ENCODE measurements around the gene VRTN.

VRTN gene

DNA sequence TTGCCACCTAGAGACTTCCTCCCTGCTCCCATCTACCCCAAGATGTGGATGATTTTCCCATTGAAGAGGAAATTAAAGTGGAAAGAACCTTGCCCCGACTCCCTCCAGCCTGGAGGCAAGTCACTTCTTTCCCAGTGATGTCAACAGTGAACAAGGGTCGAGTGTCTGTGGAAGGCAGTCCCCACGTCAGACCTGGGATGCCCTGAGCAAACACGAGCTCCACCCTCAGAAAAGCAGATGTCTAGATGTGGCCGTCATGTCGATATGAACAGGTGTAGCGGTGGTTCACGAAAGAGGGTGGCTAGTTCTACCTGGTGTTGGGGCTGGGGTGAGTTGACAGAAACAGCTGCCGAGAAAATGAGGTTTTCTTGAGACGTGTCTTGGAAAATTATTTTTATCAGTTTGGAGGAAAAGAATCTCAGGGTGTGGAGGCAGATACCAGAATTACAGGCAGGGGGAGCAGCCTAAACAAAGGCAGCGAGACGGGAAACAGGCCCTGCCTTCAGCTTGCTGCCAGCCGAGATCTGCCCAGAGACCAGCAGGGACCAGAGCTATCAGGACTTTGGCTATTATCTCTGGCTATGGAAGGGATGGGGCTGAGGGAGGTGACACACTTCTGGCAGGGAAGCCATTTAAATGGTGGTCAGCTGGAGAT is 51.9 kb downstream of the VRTN start:
- no peak for DNase-seq

DNA sequence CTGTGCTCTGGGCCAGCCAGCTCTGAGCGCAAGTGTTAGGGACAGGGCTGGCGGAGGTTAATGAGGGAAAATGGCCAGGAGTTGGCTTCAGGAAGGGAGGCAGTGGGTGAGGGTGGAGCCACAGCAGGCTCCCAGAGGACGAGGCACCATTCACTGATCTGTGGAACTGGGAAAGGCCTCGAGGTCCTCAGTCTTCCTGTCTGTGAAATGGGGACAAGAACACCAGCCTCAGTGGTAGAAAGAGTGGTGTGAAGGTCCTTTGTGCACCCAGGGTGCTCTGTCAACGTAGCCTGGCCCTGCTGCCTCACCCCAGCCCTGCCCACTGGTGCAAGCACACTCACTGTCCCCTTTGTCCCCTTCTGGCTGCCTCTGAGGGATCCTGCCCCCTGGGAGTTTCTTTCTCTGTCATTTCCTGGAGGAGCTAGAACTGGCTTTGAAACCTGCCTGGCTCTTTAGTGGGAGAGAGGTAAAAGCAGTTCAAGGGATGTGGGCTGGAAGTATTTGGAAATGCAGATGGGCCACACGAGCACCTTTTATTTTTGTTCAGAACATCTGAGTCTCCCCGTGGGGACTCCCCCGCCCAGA is 52.7 kb downstream of the VRTN start:
- no peak for DNase-seq

GRCh38 chr14:74401504-74402241 is 53.4 kb downstream of the VRTN start:
- DNase-seq, result no peak

DNA sequence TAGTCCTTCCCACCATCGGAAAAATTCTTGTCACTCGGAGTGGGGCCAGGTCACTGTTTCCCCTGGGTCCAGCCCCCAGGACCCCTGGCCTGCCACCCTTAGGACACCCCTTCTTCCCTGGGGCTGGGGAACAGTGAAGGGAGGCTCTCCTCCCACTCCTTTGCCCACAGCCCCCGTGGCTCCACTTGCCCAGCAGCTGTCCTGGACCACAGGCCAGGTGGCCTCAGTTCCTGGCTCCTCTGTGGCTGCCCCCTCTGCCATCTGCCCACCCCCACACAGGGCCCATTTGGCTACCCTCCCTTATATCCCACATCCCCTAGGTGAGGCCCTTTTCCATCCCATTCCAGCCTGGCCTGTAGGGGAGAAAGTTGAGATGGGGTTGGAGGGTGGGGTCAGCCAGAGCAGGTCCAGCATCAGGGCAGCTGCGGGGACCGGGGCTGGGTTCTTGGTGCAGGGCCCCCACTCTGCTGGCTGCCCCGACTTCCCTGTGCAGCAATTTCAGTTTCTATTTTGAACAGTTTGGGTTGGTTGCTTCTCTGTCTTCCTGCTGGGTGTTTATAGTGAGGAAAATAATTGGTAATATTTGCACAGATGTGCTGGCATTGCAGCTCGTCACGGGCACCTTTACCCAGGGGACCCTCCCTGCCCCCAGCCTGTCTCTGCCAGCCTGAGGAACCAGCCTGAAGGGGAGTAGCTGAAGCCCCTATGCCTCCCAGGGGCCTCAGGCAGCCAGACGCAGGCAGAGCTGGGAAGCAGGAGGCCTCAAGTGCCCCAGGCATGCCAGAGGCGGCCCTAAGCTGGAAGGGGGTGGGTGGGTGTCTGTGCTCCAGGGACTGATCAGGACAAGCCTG is 54.4 kb downstream of the VRTN start:
- DNase-seq, result no peak

GRCh38 chr14:74403619-74404417 is 55.5 kb downstream of the VRTN start:
- DNase-seq, result no peak

- no peak for DNase-seq
These were observed 56.2 kb downstream of the VRTN start for GRCh38 chr14:74404435-74404834.

GRCh38 chr14:74405663-74406062 is 57.4 kb downstream of the VRTN start:
- DNase-seq, result no peak

DNA sequence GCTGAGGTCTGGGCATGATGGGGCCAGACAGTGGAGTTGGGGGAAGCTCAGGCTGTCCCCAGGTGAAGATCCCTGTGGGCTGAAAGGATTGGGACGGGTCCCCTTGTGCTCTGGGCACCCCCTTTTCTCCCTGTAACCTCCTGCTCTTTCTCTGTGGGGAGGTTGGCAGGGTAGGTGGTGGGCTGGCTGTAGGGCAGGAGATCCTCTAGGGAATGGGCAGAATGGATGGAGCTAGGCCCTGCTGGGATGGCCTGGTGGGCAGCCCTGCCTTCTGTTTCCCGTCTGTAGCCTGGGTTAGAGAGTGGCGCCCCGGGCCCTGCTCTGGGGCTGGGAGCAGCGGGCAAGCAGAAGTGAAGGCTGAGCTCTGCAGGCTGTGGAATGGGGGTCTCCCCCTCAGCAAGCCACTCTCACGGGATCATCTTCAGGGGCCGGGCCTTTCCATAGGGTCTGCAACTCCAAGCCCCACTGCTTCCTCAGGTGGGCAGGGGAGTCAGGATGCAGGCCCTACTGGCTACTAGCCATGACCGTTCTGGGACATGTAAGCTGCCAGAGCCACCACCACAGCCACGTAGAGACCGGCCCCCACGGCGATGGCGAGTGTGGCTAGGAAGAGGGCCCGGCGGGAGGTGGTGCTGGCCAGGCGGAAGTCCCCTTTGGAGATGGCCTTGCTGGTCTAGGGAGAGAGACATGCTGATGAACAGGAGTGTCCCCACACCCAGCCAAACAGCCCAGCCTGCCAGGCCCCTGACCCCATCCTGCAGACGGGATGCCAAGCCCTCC is 58.9 kb downstream of the VRTN start:
- no peak for DNase-seq

- no peak for DNase-seq
These were observed 59.5 kb downstream of the VRTN start for GRCh38 chr14:74407801-74408154.

- DNase-seq, result no peak
These were observed 60.6 kb downstream of the VRTN start for GRCh38 chr14:74408870-74409269.

GRCh38 chr14:74409441-74409840 is 61.2 kb downstream of the VRTN start:
- DNase-seq, result no peak
